Endothelial cell of umbilical vein (primary cell): ENCODE results near the gene ABCA7. TPM values are rescaled to one million over a fixed set of nuclear protein-coding genes. Genes with fewer than 3 reads are reported as not detected.

Experiments used
- BruUV-seq: library from RNA; stranded (reverse); fragments of 400-500 nt; replicated peaks from 2 replicates; lab custom pipeline; 2021; lab: Mats Ljungman, UMichigan
- CTCF ChIA-PET: fragments of 300-600, 350-600 bp; sonication (Branson Sonifier 250); formaldehyde crosslinking; loops from one replicate; lab custom pipeline; 2021; ENCODE audit warnings: antibody characterized with exemption, inconsistent platforms; lab: Charles Lee
- POLR2A ChIA-PET: fragments of 300-600, 350-600 bp; sonication (Branson Sonifier 250); formaldehyde crosslinking; loops from one replicate; lab custom pipeline; 2021; ENCODE audit warnings: antibody characterized with exemption, inconsistent platforms; lab: Charles Lee
- DNase-seq: peaks from one replicate; pipeline ENCODE4 v3.0.0-alpha.2; 2011; ENCODE audit warnings: low read depth, low spot score
- FAIRE-seq: peaks from 2 replicates; lab custom pipeline; 2011; peaks lifted over from hg19 to GRCh38; lab: Jason Lieb, UNC
- H2AFZ ChIP-seq: 2 replicates; pipeline ENCODE4 v1.6.0; 2012; ENCODE audit warnings: low read depth, low read length, control low read depth, inconsistent platforms
- H3K27ac ChIP-seq: 2 replicates; pipeline ENCODE4 v1.5.1; 2011; ENCODE audit warnings: low read depth, mild to moderate bottlenecking, control low read depth, low read length, moderate library complexity; ENCODE audit not compliant: insufficient read depth
- H3K27me3 ChIP-seq, 2 experiments: 2 replicates each; pipeline versions ENCODE4 v1.6.0 to v1.6.1; 2011; ENCODE audit warnings: low read length in 2 of 2, mixed read lengths in 1 of 2; ENCODE audit not compliant: control insufficient read depth in 2 of 2, insufficient read depth in 2 of 2
- H3K36me3 ChIP-seq, 2 experiments: 2 replicates in 1 of 2; 3 replicates in 1 of 2; pipeline ENCODE4 v1.5.1; 2011; ENCODE audit warnings: low read length in 2 of 2, mild to moderate bottlenecking in 1 of 2, moderate library complexity in 1 of 2; ENCODE audit not compliant: control insufficient read depth in 2 of 2, insufficient read depth in 2 of 2; ENCODE audit errors: extremely low read depth in 1 of 2
- H3K4me1 ChIP-seq: 3 replicates; pipeline ENCODE4 v1.5.1; 2011; ENCODE audit warnings: mild to moderate bottlenecking, low read length; ENCODE audit not compliant: control insufficient read depth, insufficient read depth; ENCODE audit errors: extremely low read depth
- H3K4me2 ChIP-seq: 2 replicates; pipeline ENCODE4 v1.6.1; 2011; ENCODE audit warnings: low read length, control low read depth, mixed read lengths; ENCODE audit not compliant: insufficient read depth
- H3K4me3 ChIP-seq, 3 experiments: fragments of 200-600 bp in 1 of 3; sonication (generic), shearing (Covaris generic) in 1 of 3; replicated peaks in 1 of 3; 2 replicates each; pipeline ENCODE4 v1.5.1; 2011 to 2016; ENCODE audit warnings: control low read depth in 3 of 3, low read length in 3 of 3, mild to moderate bottlenecking in 2 of 3, inconsistent platforms in 1 of 3, low read depth in 1 of 3, moderate library complexity in 1 of 3; ENCODE audit not compliant: insufficient read depth in 1 of 3
- H3K79me2 ChIP-seq: 2 replicates; pipeline ENCODE4 v1.6.0; 2012; ENCODE audit warnings: low read length, inconsistent platforms; ENCODE audit not compliant: control insufficient read depth, insufficient read depth
- H3K9ac ChIP-seq: replicated peaks from 2 replicates; pipeline ENCODE3; 2011; ENCODE audit warnings: low read length, control low read depth; ENCODE audit not compliant: insufficient read depth; ENCODE audit errors: extremely low read depth
- H3K9me1 ChIP-seq: replicated peaks from 3 replicates; pipeline ENCODE4 v1.6.0; 2011; ENCODE audit warnings: mild to moderate bottlenecking, low read length; ENCODE audit not compliant: control insufficient read depth, insufficient read depth; ENCODE audit errors: extremely low read depth
- H3K9me3 ChIP-seq: replicated peaks from 2 replicates; pipeline ENCODE4 v1.5.1; 2012; ENCODE audit warnings: low read length, inconsistent platforms; ENCODE audit not compliant: control insufficient read depth, insufficient read depth
- H4K20me1 ChIP-seq: replicated peaks from 2 replicates; pipeline ENCODE3; 2011; ENCODE audit warnings: mild to moderate bottlenecking, low read length; ENCODE audit not compliant: control insufficient read depth, insufficient read depth; ENCODE audit errors: extremely low read depth
- CTCF ChIP-seq, 2 donors: IDR thresholded peaks; 1 replicate in 1 of 2; 2 replicates in 1 of 2; pipeline ENCODE4 v1.5.1; 2011; ENCODE audit warnings: low read length in 2 of 2, mild to moderate bottlenecking in 2 of 2, moderate library complexity in 2 of 2, control low read depth in 1 of 2, inconsistent platforms in 1 of 2, low read depth in 1 of 2; ENCODE audit not compliant: insufficient read depth in 1 of 2; ENCODE audit errors: extremely low read depth in 1 of 2
- EZH2 ChIP-seq: IDR thresholded peaks from 2 replicates; pipeline ENCODE4 v1.6.1; 2012; ENCODE audit warnings: borderline replicate concordance, low read depth, mild to moderate bottlenecking, moderate library complexity, low read length, inconsistent platforms; ENCODE audit not compliant: severe bottlenecking
- FOS ChIP-seq: IDR thresholded peaks from 2 replicates; pipeline ENCODE4 v1.6.1; 2011; ENCODE audit warnings: mild to moderate bottlenecking, low read length, moderate library complexity, borderline replicate concordance; ENCODE audit not compliant: insufficient read depth
- GATA2 ChIP-seq: IDR thresholded peaks from 2 replicates; pipeline ENCODE4 v1.7.0; 2011; ENCODE audit warnings: low read depth, mild to moderate bottlenecking, moderate library complexity, mixed read lengths, low read length; ENCODE audit not compliant: insufficient read length, insufficient read depth
- JUN ChIP-seq: IDR thresholded peaks from 2 replicates; pipeline ENCODE4 v1.6.1; 2011; ENCODE audit warnings: borderline replicate concordance, low read depth; ENCODE audit not compliant: insufficient read length, insufficient read depth
- MYC ChIP-seq: IDR thresholded peaks from one replicate; pipeline ENCODE4 v1.6.1; 2011; ENCODE audit warnings: mild to moderate bottlenecking, low read depth, low read length
- POLR2A ChIP-seq: IDR thresholded peaks from 2 replicates; pipeline ENCODE4 v1.6.1; 2012; ENCODE audit warnings: low read depth, mild to moderate bottlenecking, control low read depth, low read length
- POLR2AphosphoS5 ChIP-seq: IDR thresholded peaks from 2 replicates; pipeline ENCODE4 v1.6.1; 2012; ENCODE audit warnings: low read depth, mild to moderate bottlenecking, control low read depth, low read length, moderate library complexity; ENCODE audit not compliant: insufficient read depth
- dilution Hi-C: fragments of 300-500 bp; cut with MboI; formaldehyde crosslinking; loops from one replicate; pipeline ENCODE4 v1.15.0; 2019; ENCODE audit warnings: low sequenced_read_pairs; ENCODE audit not compliant: extremely low pct_ligation_motif_present
- intact Hi-C: fragments of 100-400 bp; cut with micrococcal nuclease; formaldehyde crosslinking; loops from one replicate; pipeline ENCODE4 v1.10.0; 2022
- polyA plus RNA-seq, 4 experiments: library from polyadenylated mRNA; depleted of rRNA in 3 of 4; stranded (reverse) in 3 of 4; unstranded in 1 of 4; fragments of >200 nt; gene quantifications; 2 replicates each; pipeline versions ENCODE4 v1.2.1 to v1.2.3, GENCODE V29; 2011 to 2012; ENCODE audit warnings: missing spikeins in 1 of 4
- total RNA-seq: library from RNA; stranded (reverse); gene quantifications from 2 replicates; pipeline ENCODE4 v1.2.3, GENCODE V29; 2021
- TF ChIP-seq, protein P1 (sequence below): IDR thresholded peaks from 2 replicates; pipeline ENCODE4 v1.6.1; 2011; ENCODE audit not compliant: insufficient read depth, insufficient read length

Gene ABCA7
- total and polyA plus RNA-seq, 2 donors (not counting 3 experiments of a cell fraction or from before 2014, with no cell fraction given): 5.7 to 9.8 TPM

DNA sequence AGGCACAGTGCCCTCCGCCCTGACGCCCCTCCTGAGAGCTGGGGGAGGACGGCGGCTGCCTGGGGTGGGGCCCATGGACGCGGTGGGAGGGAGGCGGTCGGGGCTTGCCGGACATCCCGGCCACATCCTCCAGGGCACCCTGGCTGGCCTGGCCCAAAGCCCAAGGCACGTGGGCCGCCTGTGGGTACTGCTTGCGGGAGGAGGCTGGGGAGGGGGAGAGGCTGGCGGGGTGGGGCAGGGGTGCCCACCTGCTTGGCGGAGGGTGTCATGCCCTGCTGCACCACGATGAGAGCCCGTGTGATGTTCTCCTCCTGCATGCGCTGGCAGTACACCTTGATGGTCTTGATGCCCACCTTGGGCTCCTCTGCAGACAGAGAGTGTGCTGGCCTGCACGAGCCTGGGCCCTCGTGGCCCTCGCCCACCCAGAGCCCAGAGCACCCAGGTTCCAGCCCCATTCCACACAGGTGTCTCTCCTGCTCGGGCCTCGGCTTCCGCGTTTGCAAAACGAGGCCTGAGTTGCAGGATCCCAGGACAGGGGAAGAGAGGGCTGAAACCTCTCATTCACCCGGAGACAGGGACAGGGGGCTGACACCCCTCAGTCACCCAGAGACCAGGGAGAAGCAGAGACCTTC, 51.8 kb downstream of the ABCA7 start:
- no peaks in the 10 kb centered on the region for H3K9me1 ChIP-seq
- H3K79me2 ChIP-seq: peaks cover 22% of the 10 kb centered on the region
- TF ChIP-seq, protein P1, sequence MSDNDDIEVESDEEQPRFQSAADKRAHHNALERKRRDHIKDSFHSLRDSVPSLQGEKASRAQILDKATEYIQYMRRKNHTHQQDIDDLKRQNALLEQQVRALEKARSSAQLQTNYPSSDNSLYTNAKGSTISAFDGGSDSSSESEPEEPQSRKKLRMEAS: no peak
- no peak for TF ChIP-seq FOS
- TF ChIP-seq JUN: no peak
- TF ChIP-seq EZH2: no peak
- no peak overlapping the region for H3K27ac ChIP-seq
- no peak for DNase-seq
- no peak overlapping the region for H2AFZ ChIP-seq
- H3K9me3 ChIP-seq: no peaks in the 10 kb centered on the region
- H4K20me1 ChIP-seq: no peaks in the 10 kb centered on the region
- H3K9ac ChIP-seq: no peak overlapping the region
- no peak overlapping the region for H3K4me3 ChIP-seq
- ChIA-PET POLR2A (no interaction called here), CTCF (interaction anchor here (1.2 kb wide), 1 partner anchor 11 kb away, joined by 3 read pairs; no protein-coding TSS in a partner anchor)
- H3K4me1 ChIP-seq: peaks cover 10% of the 10 kb centered on the region
- H3K4me2 ChIP-seq: no peak overlapping the region
- H3K27me3 ChIP-seq: no peaks in the 10 kb centered on the region
- intact Hi-C loops (no loop called here), dilution Hi-C loops (no loop called here)
- no peak for FAIRE-seq
- peaks cover 9 to 26% of the 10 kb centered on the region in 2 experiments for H3K36me3 ChIP-seq
- no TSS peak for BruUV-seq

GRCh38 chr19:1093330-1093729, 53.4 kb downstream of the ABCA7 start:
- no peak overlapping the region for H3K4me2 ChIP-seq
- BruUV-seq: no TSS peak
- intact Hi-C loops: no loop called here
- no peak overlapping the region for H3K27ac ChIP-seq
- H3K4me1 ChIP-seq: peaks cover 10% of the 10 kb centered on the region
- H3K79me2 ChIP-seq: peaks cover 22% of the 10 kb centered on the region
- no peaks in the 10 kb centered on the region for H4K20me1 ChIP-seq
- H3K4me3 ChIP-seq: no peak overlapping the region
- H3K36me3 ChIP-seq: peaks cover 5 to 19% of the 10 kb centered on the region in 2 experiments
- ChIA-PET CTCF (interaction anchor here (1.1 to 1.9 kb wide), 2 partner anchors 11 to 28 kb away, joined by 3 to 6 read pairs; no protein-coding TSS in a partner anchor), POLR2A (interaction anchor here (0.7 kb wide), 1 partner anchor 67 kb away, joined by 5 read pairs; the partner anchor contains the start of gene CNN2)
- H2AFZ ChIP-seq: no peak overlapping the region
- no peak overlapping the region for H3K9ac ChIP-seq
- TF ChIP-seq JUN (no peak), MYC (no peak), POLR2A (no peak), CTCF (IDR thresholded peaks at IDR 0.05; ENCODE audit: extremely low read depth in 1 of 2, insufficient read depth in 1 of 2, low read depth in 1 of 2, low read length in 2 of 2) (no peak), POLR2AphosphoS5 (no peak), EZH2 (no peak), FOS (no peak), GATA2 (no peak)
- TF ChIP-seq, protein P1: no peak
- FAIRE-seq (no peak), DNase-seq (no peak)
- no peaks in the 10 kb centered on the region for H3K27me3 ChIP-seq
- H3K9me1 ChIP-seq: no peaks in the 10 kb centered on the region
- dilution Hi-C loops: no loop called here
- no peaks in the 10 kb centered on the region for H3K9me3 ChIP-seq
